NT2/D1 (cell line): ENCODE results near the gene P2RX3.

Experiments
- SUZ12 ChIP-seq: IDR thresholded peaks from 2 replicates; pipeline ENCODE4 v1.6.1; 2011; ENCODE audit not compliant: insufficient read length, insufficient read depth; ENCODE audit errors: extremely low read depth
- YY1 ChIP-seq: IDR thresholded peaks from 2 replicates; pipeline ENCODE4 v1.6.1; 2011; ENCODE audit not compliant: insufficient read length, insufficient read depth
- ZNF274 ChIP-seq: IDR thresholded peaks from 2 replicates; pipeline ENCODE4 v1.6.1; 2011; ENCODE audit warnings: mild to moderate bottlenecking, low read depth, low read length

DNA sequence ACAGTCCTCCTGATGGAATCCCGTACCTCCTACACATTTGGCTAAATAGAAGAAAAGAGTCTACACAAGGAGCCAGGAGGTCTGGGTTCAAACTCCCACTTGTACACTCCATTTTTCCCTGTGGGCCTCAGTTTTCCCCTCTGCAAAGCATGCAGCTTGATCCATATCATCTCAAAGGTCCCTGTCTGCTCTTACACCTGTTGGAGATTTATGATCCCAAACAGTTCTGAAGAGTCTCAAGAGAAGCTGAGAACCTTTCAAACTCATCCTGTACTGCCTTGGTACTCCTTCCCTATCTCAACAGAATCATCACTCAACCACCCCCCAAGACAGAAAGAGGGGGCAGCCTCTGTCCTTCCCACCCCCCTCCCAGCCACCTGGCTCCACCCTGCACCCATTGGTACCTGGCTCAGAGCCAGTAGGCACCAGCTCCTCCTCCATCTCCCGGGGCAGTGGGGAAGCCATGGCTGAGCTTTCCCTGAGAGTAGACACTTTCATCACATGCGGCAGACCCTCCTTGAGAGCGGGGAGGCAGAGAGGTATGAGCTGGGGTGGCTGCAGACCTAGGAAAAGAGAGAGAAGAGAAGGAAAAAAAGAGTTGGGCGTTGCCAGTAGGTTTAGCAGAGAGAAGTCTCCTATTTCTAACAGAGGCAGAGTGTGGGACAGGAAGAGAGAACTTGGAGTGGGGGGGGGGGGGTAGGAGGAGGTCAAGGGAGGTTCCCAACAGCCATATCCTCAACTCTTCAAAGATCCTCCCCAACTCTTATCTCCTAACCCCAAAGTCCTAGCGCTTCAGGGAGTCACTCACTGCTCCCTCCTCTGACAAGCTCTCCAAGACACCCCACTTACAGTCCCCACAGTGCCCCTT, 16.5 kb upstream of the P2RX3 start:
- no peak for TF ChIP-seq SUZ12
- no peak for TF ChIP-seq YY1
- no peak for TF ChIP-seq ZNF274
